DMS153 (cell line): Measurements from ENCODE around the gene GTF2F2.
"Not testable (repeated sequence)": the region's sequence is repeated elsewhere in the genome, so short reads cannot be mapped to it uniquely, and the experiment has no call there.

Experiments used
- DNase-seq: peaks from one replicate; lab custom pipeline; 2025; lab: John Stamatoyannopoulos, UW

The GTF2F2 gene

DNA sequence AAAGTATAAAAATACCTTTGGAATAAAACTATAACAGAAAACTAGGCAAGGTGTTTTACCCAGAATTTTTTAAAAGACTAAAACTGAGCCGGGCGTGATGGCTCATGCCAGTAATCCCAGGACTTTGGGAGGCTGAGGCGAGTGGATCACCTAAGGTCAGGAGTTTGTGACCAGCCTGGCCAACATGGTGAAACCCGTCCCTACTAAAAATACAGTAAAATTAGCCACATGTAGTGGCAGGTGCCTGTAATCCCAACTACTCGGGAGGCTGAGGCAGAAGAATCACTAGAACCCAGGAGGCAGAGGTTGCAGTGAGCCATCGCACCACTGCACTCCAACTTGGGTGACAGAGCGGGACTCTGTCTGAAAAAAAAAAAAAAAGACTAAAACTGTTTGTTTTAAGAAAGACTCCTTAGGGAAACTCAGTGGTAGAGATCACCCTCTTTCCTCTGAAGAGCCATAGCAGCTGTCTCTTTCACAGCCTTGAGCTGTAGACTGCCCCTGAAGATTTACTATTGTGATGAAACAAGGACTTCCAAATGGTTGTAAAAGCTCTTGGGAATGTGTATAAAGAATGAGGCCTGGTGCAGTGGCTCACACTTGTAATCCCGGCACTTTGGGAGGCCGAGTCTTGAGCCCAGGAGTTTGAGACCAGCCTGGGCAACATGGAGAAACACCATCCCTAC lies 95.2 kb downstream of the GTF2F2 start:
- DNase-seq, result no peak

DNA sequence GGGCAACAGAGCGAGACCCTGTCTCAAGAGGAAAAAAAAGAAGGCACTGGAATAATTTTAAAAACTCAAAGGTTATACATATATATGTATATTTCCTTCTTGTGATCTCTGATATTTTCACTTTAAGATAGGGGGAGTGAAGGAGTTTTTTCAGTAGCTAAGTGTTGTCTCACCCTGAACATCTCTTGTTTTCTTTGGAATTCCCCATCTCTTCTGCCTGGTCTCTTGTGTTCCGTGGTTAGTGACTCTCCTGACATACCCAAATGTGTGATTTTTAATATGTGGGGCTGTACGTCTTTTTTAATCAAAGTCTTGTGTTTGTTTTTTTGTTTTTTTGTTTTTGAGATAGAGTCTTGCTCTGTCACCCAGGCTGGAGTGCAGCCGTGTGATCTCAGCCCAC lies 95.9 kb downstream of the GTF2F2 start:
- no peak for DNase-seq

DNA sequence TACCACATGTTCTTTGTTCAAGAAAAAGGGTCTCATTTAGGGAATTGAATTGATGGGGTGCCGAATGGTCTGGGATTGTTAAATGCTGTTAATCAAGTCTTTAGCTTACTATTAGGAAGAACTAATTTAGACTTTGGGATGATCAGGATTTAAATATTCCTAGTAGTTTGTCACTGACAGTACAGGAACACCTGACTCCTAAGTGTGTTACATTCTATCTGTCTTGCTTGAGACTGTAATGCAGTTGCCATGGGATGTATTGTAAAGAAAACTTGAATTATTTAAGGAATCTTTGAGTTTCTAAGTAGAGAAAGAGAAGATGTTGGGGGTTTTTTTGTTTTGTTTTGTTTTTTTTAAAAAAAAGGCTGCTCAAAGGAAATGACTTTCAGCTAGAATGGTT lies 98.4 kb downstream of the GTF2F2 start:
- DNase-seq, result no peak

DNA sequence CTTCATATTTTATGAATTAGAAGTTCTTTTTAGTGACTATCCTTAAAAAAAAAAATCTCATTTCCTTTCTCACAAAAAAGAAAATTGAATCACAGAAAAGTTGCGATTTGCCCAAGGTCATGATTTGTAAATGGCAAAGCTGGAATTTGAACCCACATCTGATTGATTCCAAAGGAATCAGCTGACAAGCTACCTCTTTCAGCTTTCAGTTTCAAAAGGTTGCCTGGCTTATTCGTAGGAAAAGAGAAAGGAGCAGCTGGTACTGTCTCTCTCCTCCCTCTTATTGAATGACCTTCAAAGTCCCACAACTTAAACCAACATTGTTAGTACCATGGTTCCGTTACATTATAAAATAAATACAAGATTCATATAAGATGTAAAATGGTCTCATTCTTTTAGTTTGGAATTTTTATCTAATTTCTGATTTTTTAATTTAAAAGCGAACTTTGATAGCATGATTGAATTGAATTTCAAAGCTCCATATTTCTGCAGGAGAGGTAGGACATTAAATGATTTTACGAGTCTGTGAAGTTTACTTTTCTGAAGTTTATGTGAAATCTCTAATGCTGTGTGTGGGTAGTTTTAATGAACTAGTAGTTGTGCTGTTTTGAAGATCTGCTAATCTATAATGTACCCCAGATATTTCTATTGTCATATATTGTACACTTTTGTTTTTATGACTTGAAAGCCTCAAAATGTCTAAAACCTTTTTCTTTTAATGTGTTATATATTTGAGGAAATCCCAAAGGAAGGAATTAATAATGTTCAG lies 99.0 kb downstream of the GTF2F2 start:
- no peak for DNase-seq

- peak; percentile 69 for DNase-seq
These were observed 99.6 kb downstream of the GTF2F2 start for GRCh38 chr13:45219938-45220375.

- no peak for DNase-seq
These were observed 100.1 kb downstream of the GTF2F2 start for GRCh38 chr13:45220403-45220802.

DNA sequence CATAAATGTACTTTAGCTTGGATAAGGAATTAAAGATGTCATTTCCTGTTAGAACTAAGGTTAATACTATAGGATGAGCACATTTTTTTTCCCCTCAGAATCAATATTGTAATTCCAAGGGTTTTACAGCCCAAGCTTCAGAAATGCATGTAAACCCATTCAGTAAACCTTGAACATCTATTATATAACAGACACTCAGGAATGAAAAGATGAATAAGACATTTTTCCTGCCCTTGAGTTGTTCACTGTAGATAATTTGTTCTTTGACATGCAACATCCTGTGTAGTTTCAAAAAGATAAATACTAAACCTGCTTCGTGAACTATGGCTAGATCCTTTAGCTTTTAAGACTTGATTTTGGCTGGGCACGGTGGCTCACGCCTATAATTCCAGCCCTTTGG lies 102.2 kb downstream of the GTF2F2 start:
- DNase-seq, result no peak

DNA sequence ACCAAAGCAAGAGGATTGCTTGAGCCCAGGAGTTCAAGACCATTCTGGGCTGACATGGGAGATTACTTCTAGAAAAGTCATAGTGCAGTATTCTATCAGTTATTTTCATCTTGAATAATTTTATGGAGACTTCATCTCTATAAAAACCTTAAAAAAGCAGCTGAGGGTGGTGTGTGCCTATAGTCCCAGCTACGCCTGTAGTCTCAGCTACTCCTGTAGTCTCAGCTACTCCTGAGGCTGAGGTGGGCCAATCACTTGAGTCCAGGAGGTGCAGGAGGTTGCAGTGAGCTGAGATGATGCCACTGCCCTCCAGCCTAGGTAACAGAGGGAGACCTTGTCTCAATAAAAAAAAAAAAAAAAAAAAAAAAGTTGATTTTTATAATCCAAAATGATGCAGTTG lies 102.6 kb downstream of the GTF2F2 start:
- DNase-seq, result no peak

DNA sequence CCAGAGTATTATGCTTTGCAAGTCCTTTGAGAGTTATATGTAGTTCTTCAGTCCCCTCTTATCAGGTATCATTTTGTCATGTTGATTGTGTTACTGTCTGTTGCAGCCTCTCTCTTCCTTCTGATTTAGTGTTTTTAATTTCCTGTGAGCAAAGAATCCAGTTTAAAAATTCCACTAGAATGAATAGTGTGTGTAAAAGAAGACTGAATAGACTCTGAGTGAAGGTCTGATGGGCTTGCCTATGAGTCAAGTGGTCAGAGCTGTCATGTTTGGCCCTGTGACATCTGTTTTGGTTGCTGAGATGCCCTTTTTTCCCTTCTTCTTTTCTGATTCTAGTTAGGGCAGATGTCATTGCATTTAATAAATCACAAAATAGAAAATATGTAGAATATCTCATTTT lies 103.9 kb downstream of the GTF2F2 start:
- no peak for DNase-seq

GRCh38 chr13:45225370-45225769 lies 105.1 kb downstream of the GTF2F2 start:
- no peak for DNase-seq

- DNase-seq, result no peak
These were observed 105.7 kb downstream of the GTF2F2 start for GRCh38 chr13:45226024-45226423.

- no peak for DNase-seq
These were observed 107.7 kb downstream of the GTF2F2 start for GRCh38 chr13:45228002-45228401.

DNA sequence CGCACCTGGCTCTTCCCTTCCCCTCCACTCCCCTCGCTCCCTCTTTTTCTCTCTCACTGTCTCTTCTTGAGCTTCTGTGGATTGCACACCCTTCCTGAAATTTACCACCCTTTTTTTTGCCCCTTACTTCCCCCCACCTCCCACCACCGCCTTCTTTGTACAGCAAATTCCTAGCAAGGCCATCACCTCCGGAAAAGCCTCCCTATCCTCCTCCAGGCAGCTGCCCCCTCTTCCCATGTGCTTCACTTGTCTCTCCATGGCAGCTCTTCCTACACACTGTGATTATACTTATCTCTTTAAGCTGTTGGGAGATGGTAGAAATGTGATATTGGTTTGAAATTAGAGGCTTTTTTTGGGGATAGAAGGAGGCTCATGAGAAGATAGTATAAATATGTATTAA lies 108.9 kb downstream of the GTF2F2 start:
- DNase-seq, result no peak

DNA sequence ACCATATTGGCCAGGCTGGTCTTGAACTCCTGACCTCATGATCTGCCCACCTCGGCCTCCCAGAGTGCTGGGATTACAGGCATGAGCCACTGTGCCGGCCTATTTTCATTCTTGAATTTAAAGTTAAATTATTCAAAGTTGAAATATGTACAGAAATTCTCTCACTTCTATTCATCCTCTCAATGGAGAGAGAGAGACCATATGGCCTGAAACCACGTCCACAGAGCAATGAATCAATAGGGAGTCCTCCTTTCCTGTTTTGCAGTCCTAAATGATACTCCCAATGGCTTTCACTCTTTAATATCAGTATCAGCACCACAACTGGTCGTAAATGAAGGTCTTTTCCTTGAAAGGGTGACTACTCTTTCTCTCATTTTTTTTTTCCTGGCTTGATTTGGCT lies 111.0 kb downstream of the GTF2F2 start:
- DNase-seq, result peak; percentile 63

DNA sequence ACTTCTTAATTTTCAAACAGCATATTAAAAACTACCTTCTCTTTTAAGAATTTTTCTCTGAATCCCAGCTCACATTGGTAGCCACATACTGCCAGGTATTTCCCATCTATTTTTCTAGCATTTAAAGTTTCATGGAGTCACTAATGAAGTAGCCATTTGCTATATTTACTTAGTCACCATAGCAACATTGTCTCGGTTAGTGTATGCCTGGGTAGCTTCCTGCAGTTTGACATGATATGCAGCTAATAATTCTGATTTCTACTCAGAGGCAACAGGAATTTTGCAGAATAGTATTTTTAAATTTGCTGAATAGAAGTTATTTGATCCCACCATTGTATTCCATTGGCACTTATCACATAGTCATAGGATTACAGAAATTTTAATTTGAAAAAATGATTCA lies 111.4 kb downstream of the GTF2F2 start:
- peak; percentile 68 for DNase-seq

- no peak for DNase-seq
These were observed 112.3 kb downstream of the GTF2F2 start for GRCh38 chr13:45232591-45232990.

GRCh38 chr13:45238945-45239795 lies 118.9 kb downstream of the GTF2F2 start:
- no peak for DNase-seq

GRCh38 chr13:45240143-45240542 lies 119.8 kb downstream of the GTF2F2 start:
- no peak for DNase-seq

- DNase-seq, result no peak
These were observed 121.8 kb downstream of the GTF2F2 start for GRCh38 chr13:45242070-45242469.

DNA sequence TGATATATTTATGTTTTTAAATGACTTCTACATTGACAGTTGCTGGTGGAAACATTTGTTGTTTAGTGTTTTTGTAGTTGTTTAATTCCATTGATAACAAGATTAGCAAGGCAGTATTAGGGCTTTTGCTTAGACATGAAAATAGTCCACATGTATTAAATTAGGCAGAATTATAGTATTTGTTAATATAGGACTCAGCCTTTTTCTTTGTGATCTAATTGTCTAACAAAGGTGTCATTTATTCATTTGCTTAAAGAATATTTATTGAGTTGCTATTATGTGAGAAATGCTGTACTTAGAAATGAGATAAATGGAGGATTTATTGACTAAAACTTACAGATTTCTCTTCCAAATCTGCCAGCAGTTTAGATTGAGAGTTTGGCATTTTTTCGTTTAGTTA lies 122.2 kb downstream of the GTF2F2 start:
- no peak for DNase-seq

GRCh38 chr13:45243077-45243476 lies 122.8 kb downstream of the GTF2F2 start:
- DNase-seq, result no peak

DNA sequence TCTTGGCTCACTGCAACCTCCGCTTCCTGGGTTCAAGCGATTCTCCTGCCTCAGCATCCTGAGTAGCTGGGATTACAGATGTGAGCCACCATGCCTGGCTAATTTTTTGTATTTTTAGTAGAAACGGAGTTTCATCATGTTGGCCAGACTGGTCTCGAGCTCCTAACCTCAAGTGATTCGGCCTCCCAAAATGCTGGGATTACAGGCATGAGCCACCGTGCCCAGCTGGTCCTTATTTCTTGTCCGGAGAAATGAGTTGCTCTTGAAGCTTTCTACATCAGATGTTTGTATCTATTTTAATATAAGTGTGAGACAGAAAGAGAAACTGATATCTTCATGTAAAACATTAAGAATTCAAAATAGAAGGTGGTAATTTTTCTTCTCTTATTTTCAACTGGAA lies 124.4 kb downstream of the GTF2F2 start:
- DNase-seq, result not testable (repeated sequence)

DNA sequence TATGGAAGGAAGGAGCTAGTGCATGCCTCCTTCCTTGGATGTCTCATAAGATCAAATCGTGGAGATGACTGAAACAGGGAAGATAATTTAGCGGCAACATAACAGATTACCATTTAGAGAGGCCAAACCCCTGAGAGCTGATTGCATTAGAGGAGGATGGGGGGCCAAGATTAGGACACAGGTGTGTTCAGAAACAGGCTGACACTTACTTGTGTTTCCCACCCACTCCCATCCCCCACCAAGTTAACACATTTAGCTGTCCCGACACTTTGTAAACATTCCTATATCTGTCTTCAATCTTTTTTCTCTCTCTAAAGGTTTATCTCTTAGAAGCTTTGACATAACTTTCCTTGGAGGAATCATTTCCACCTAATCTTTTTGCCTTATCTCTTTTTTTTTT lies 129.4 kb downstream of the GTF2F2 start:
- DNase-seq, result no peak
